Stimulated activated CD4-positive, alpha-beta T cell treated with anti-CD3 and anti-CD28 coated beads, TNF-alpha, amount 100 ng/mL, for 48 hours (primary cell): Measurements from ENCODE around the gene PIGT.
"Not testable (repeated sequence)": the region's sequence is repeated elsewhere in the genome, so short reads cannot be mapped to it uniquely, and the experiment has no call there.

Source experiments
- DNase-seq, 3 donors: peaks; one replicate each; pipeline ENCODE4 v3.0.0-alpha.2; 2020; ENCODE audit warnings: low read depth in 3 of 3

The PIGT gene

DNA sequence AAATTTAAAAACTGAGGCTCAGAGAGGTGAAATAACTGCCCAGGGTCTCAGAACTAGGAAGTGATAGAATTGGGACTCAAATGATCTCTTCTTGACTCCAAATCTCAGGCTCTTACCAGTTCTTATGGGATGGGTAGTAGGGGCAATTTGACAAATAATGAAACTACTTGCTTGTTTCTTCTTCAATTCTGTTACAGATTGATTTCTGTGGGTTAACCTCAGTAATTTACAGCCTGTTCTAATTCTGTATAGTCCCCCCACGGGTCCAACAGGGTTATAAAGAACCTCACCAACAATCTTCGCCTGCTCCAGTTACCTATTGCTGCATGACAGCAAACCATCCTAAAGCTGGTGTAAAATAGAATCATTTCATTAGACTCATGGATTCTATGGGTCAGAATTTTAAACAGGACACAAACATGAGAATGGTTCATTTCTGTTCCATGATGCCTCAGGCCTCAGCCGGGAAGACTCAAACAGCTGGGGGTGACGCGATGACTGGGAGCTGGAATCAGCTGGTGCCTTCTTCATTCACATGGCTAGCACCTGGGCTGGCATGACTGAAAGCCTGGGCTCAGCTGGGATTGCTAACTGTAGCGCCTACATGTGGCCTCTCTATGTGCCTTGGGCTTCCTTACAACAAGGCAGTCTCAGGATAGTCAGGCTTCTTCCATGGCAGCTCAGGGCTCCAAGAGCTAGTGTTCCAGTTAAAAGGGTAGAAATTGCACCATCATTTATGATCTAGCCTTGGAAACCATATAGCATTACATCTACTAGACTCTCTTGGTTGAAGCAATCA is 47.0 kb downstream of the PIGT start:
- no peak for DNase-seq

DNA sequence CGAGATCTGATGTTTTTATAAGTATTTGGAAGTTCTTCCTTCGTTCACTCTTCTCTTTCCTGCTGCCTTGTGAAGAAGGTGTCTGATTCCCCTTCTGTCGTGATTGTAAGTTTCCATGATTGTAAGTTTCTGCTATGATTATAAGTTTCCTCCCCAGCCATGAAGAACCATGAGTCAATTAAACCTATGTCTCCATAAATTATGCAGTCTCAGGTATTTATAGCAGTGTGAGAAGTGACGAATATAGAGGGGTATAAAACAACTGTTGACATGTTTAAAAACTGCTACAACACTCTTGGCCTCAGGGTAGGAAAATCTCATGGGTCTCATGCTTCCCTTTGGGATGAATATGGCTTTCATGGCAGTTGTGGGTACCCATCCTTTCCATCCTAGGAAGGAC is 47.8 kb downstream of the PIGT start:
- no peak for DNase-seq

DNA sequence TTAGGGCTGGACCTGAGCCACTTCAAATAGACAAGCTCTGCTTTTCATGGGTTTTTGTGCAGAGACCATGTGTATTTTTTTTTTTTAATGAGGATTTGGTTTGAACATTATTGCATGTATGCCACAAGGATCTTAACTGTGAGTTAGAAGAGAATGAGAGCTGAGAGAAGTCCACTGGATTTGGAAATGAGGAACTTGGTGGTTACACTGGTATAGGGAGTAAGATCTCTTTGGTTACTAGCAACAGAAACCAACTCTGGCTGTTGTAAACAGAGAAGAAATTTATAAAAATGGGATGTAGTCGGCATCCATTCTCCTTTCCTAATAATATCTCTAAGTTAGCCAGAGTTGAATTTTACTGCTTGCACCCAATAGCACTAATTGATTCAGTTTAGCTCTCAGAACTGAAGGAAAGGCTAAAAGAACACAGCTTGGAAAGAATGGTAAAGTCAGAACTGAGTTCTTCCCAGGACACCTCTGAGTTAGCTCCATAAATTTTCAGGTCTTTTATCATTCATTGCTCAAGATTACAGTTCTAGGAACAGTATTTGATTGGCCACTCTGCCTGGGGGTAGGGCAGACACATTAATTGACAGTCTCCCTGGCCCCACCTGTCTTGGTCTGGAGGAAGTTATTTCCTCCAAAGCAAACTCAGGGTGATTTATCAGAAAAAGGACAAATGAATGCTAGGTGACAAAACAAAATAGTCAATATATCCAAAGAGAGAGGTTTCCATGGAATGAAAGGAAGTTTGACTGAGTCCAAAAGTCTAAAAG is 49.7 kb downstream of the PIGT start:
- no peak for DNase-seq

- no peak for DNase-seq
Observed at GRCh38 chr20:45467172-45467571, 51.2 kb downstream of the PIGT start.

- no peak for DNase-seq
Observed at GRCh38 chr20:45467861-45468260, 51.9 kb downstream of the PIGT start.

GRCh38 chr20:45469336-45470261 is 53.7 kb downstream of the PIGT start, which contains the start of gene WFDC2:
Gene WFDC2 (plus strand): TSS chr20:45469753. CDS start chr20:45469782, 29 bp downstream.
- no peak for DNase-seq

- no peak for DNase-seq
Observed at GRCh38 chr20:45470262-45470931, 54.5 kb downstream of the PIGT start.

GRCh38 chr20:45470937-45471336 is 55.0 kb downstream of the PIGT start:
- DNase-seq: no peak

- DNase-seq: not testable (repeated sequence)
Observed at GRCh38 chr20:45472286-45472685, 56.3 kb downstream of the PIGT start.
